ENCODE measurements around the gene TP63.

Gene TP63

DNA sequence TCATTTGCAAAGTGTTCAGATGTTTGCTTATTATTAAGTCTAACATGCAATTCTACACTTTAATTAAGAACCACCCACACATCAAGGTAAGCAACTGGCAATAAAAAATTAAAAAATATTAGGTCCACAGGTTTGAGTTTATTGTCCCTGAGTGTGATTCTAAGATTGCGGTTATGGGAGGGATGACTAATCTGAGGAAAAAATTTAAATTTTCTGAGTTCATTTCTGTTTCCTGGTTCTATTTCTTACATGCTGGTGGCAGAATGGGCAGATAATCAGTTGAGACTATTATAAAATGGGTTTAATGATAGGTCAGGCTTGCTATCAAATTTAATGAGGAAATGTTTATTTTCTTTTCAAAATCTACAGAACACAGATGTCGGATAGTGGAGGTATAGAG, 105.9 kb downstream of the TP63 start:
- ATAC-seq: no peak
- TF ChIP-seq RARB (CRISPR knock-in tag; IDR thresholded peaks at IDR 0.05): no peak
- TF ChIP-seq SNAI2 (CRISPR knock-in tag; IDR thresholded peaks at IDR 0.05): no peak
- TF ChIP-seq ARNTL (CRISPR knock-in tag; IDR thresholded peaks at IDR 0.05; ENCODE audit: borderline replicate concordance, low read depth): no peak
- TF ChIP-seq ZNF565 (CRISPR knock-in tag; conservative IDR thresholded peaks at IDR 0.05; ENCODE audit: low read depth): no peak
- TF ChIP-seq, protein P1, sequence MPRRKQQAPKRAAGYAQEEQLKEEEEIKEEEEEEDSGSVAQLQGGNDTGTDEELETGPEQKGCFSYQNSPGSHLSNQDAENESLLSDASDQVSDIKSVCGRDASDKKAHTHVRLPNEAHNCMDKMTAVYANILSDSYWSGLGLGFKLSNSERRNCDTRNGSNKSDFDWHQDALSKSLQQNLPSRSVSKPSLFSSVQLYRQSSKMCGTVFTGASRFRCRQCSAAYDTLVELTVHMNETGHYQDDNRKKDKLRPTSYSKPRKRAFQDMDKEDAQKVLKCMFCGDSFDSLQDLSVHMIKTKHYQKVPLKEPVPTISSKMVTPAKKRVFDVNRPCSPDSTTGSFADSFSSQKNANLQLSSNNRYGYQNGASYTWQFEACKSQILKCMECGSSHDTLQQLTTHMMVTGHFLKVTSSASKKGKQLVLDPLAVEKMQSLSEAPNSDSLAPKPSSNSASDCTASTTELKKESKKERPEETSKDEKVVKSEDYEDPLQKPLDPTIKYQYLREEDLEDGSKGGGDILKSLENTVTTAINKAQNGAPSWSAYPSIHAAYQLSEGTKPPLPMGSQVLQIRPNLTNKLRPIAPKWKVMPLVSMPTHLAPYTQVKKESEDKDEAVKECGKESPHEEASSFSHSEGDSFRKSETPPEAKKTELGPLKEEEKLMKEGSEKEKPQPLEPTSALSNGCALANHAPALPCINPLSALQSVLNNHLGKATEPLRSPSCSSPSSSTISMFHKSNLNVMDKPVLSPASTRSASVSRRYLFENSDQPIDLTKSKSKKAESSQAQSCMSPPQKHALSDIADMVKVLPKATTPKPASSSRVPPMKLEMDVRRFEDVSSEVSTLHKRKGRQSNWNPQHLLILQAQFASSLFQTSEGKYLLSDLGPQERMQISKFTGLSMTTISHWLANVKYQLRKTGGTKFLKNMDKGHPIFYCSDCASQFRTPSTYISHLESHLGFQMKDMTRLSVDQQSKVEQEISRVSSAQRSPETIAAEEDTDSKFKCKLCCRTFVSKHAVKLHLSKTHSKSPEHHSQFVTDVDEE (CRISPR knock-in tag; IDR thresholded peaks at IDR 0.05): no peak

- no peak for ATAC-seq
- TF ChIP-seq TOX (CRISPR knock-in tag; IDR thresholded peaks at IDR 0.05; ENCODE audit: borderline replicate concordance) (no peak), POU6F1 (CRISPR knock-in tag; IDR thresholded peaks at IDR 0.05; ENCODE audit: borderline replicate concordance, low read depth) (no peak), ZNF565 (CRISPR knock-in tag; conservative IDR thresholded peaks at IDR 0.05; ENCODE audit: low read depth) (no peak), CSRNP3 (CRISPR knock-in tag; IDR thresholded peaks at IDR 0.05) (no peak), PPARA (CRISPR knock-in tag; IDR thresholded peaks at IDR 0.05; ENCODE audit: borderline replicate concordance) (no peak), GLIS3 (CRISPR knock-in tag; IDR thresholded peaks at IDR 0.05) (no peak), ESRRG (CRISPR knock-in tag; IDR thresholded peaks at IDR 0.05) (no peak), CREB5 (CRISPR knock-in tag; IDR thresholded peaks at IDR 0.05; ENCODE audit: low read depth) (no peak), ZFP3 (CRISPR knock-in tag; IDR thresholded peaks at IDR 0.05) (no peak), ZNF70 (CRISPR knock-in tag; IDR thresholded peaks at IDR 0.05) (no peak), SNAI2 (CRISPR knock-in tag; IDR thresholded peaks at IDR 0.05) (no peak), TCF4 (CRISPR knock-in tag; IDR thresholded peaks at IDR 0.05; ENCODE audit: borderline replicate concordance) (no peak), ZNF8 (CRISPR knock-in tag; IDR thresholded peaks at IDR 0.05) (no peak)
- TF ChIP-seq, protein P1 (CRISPR knock-in tag; IDR thresholded peaks at IDR 0.05): no peak
These were observed 106.4 kb downstream of the TP63 start for GRCh38 chr3:189737619-189738018.

GRCh38 chr3:189739378-189739777, 108.2 kb downstream of the TP63 start:
- no peak for ATAC-seq

DNA sequence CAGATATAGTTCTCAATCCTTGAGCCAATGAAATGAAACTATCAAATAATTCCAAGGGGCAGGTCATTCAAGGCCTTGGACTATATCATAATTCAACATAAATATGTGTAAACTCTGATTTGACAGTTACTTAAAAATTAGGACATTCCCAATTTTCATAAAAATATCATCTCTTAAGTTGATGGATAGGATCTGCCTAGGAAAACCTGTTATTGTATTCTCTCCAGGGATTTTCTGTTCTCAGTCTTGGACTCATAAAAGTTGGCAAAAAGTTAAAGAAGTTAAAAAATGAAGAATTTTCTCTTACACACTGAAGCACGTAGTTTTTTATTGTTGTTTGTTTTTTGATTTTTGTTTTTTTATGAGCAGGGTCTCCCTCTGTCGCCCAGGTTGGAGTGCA, 109.0 kb downstream of the TP63 start:
- no peak for ATAC-seq
- TF ChIP-seq ARNTL (CRISPR knock-in tag; IDR thresholded peaks at IDR 0.05; ENCODE audit: borderline replicate concordance, low read depth) (no peak), ZNF8 (CRISPR knock-in tag; IDR thresholded peaks at IDR 0.05) (no peak), GLIS3 (CRISPR knock-in tag; IDR thresholded peaks at IDR 0.05) (no peak), TOX (CRISPR knock-in tag; IDR thresholded peaks at IDR 0.05; ENCODE audit: borderline replicate concordance) (no peak), RARB (CRISPR knock-in tag; IDR thresholded peaks at IDR 0.05) (no peak), ESRRG (CRISPR knock-in tag; IDR thresholded peaks at IDR 0.05) (no peak), PATZ1 (CRISPR knock-in tag; IDR thresholded peaks at IDR 0.05; ENCODE audit: borderline replicate concordance) (no peak), ZC3H10 (CRISPR knock-in tag; IDR thresholded peaks at IDR 0.05) (no peak), ZNF70 (CRISPR knock-in tag; IDR thresholded peaks at IDR 0.05) (no peak), ZNF565 (CRISPR knock-in tag; conservative IDR thresholded peaks at IDR 0.05; ENCODE audit: low read depth) (no peak), ISL1 (CRISPR knock-in tag; IDR thresholded peaks at IDR 0.05) (no peak), ZFP3 (CRISPR knock-in tag; IDR thresholded peaks at IDR 0.05) (no peak), OSR1 (CRISPR knock-in tag; IDR thresholded peaks at IDR 0.05) (no peak), POU6F1 (CRISPR knock-in tag; IDR thresholded peaks at IDR 0.05; ENCODE audit: borderline replicate concordance, low read depth) (no peak), PPARA (CRISPR knock-in tag; IDR thresholded peaks at IDR 0.05; ENCODE audit: borderline replicate concordance) (no peak), SNAI2 (CRISPR knock-in tag; IDR thresholded peaks at IDR 0.05) (no peak), ZFP30 (CRISPR knock-in tag; IDR thresholded peaks at IDR 0.05) (no peak)

More at GRCh38 chr3:189739378-189739777, 108.2 kb downstream of the TP63 start:
- TF ChIP-seq PPARA (CRISPR knock-in tag; IDR thresholded peaks at IDR 0.05; ENCODE audit: borderline replicate concordance) (no peak), ESRRG (CRISPR knock-in tag; IDR thresholded peaks at IDR 0.05) (no peak)

All from SK-N-SH treated with all-trans-retinoic acid at 6 μM for 48 hours (cell line).